H1 (cell line): ENCODE data around the gene COASY. TPM values are rescaled to one million over a fixed set of nuclear protein-coding genes. Genes with fewer than 3 reads are reported as not detected.

Experiments
- ASH2L ChIP-seq: fragments of 200-600, 300-600 bp; sonication (generic); IDR thresholded peaks from one replicate; pipeline ENCODE4 v1.7.1; 2017; ENCODE audit warnings: low read length
- CBX5 ChIP-seq: fragments of 300-800, 300-1000 bp; sonication (generic); IDR thresholded peaks from 2 replicates; pipeline ENCODE4 v1.7.1; 2016; ENCODE audit warnings: antibody characterized with exemption, low read length, low read depth
- CHD2 ChIP-seq: IDR thresholded peaks from 2 replicates; pipeline ENCODE4 v1.6.1; 2012; ENCODE audit warnings: low read length, improper control_type of control experiment
- CHD7 ChIP-seq: fragments of 300-600 bp; sonication (generic); IDR thresholded peaks from 2 replicates; pipeline ENCODE4 v1.7.1; 2012; ENCODE audit warnings: low read length, moderate library complexity, mild to moderate bottlenecking, inconsistent platforms; ENCODE audit not compliant: insufficient replicate concordance
- CTBP2 ChIP-seq: IDR thresholded peaks from 2 replicates; pipeline ENCODE4 v1.7.0; 2011; ENCODE audit warnings: borderline replicate concordance, mild to moderate bottlenecking, moderate library complexity, mixed read lengths, low read length; ENCODE audit not compliant: insufficient read depth, insufficient read length
- JUN ChIP-seq: IDR thresholded peaks from 2 replicates; pipeline ENCODE4 v1.6.1; 2011; ENCODE audit warnings: low read depth, mild to moderate bottlenecking, improper control_type of control experiment, low read length
- KDM4A ChIP-seq: IDR thresholded peaks from one replicate; pipeline ENCODE4 v1.7.1; 2012; ENCODE audit warnings: low read depth, mild to moderate bottlenecking, moderate library complexity, low read length, inconsistent platforms; ENCODE audit not compliant: severe bottlenecking
- NRF1 ChIP-seq: IDR thresholded peaks from 2 replicates; pipeline ENCODE4 v1.6.1; 2011; ENCODE audit warnings: mild to moderate bottlenecking, low read depth, low read length, improper control_type of control experiment
- POU5F1 ChIP-seq: IDR thresholded peaks from 2 replicates; pipeline ENCODE4 v1.6.1; 2011; ENCODE audit warnings: low read depth, mild to moderate bottlenecking, low read length, moderate library complexity
- RFX5 ChIP-seq: IDR thresholded peaks from 2 replicates; pipeline ENCODE4 v1.6.1; 2011; ENCODE audit warnings: low read depth, low read length, improper control_type of control experiment, borderline replicate concordance
- SP2 ChIP-seq: IDR thresholded peaks from 2 replicates; pipeline ENCODE4 v1.6.1; 2012; ENCODE audit warnings: mild to moderate bottlenecking, low read length, inconsistent platforms
- TAF1 ChIP-seq: IDR thresholded peaks from 2 replicates; pipeline ENCODE4 v1.6.1; 2011; ENCODE audit warnings: mild to moderate bottlenecking, low read depth, low read length
- polyA plus RNA-seq, 7 experiments: library from polyadenylated mRNA; depleted of rRNA in 3 of 7; stranded (reverse) in 5 of 7; unstranded in 2 of 7; fragments of >200 nt in 5 of 7; fragments of 200-250 nt in 2 of 7; gene quantifications; 1 replicate in 5 of 7; 2 replicates in 1 of 7; 4 replicates in 1 of 7; pipeline versions ENCODE4 v1.2.1 to v1.2.3, GENCODE V29; 2011 to 2013; ENCODE audit warnings: missing spikeins in 2 of 7, mixed read lengths in 2 of 7
- total RNA-seq: library from RNA; stranded (reverse); fragmentation: NEBNext Ultra II Directional; extraction: Animal tissue kit (Norgen Biotek cat#: 25700); gene quantifications from 2 replicates; pipeline ENCODE4 v1.2.1, GENCODE V29; 2021

The COASY gene
- total and polyA plus RNA-seq, 2 of the 8 experiments (the other 6 are each of a cell fraction or from before 2014, with no cell fraction given): 64.5 to 100 TPM

GRCh38 chr17:42512733-42513251 is 49.2 kb upstream of the COASY start (continued):
- TF ChIP-seq CHD7 (no peak), SP2 (no peak), JUN (no peak), TAF1 (no peak), ASH2L (no peak), NRF1 (no peak), KDM4A (no peak), POU5F1 (no peak), RFX5 (no peak), CTBP2 (no peak), CHD2 (no peak), CBX5 (no peak)
- TF ChIP-seq, all 59 proteins: peak for 0
